GM23338 (cell line): ENCODE results near the gene VAMP7. TPM values are rescaled to one million over a fixed set of nuclear protein-coding genes. Genes with fewer than 3 reads are reported as not detected.

Experiments used
- ATAC-seq: fragments of 200-7000 bp; cut with Tn5 transposase; 3 replicates; pipeline ENCODE4 v1.9.1; 2020
- DNase-seq: peaks from one replicate; pipeline ENCODE4 v3.0.0-alpha.2; 2015; ENCODE audit warnings: low spot score
- H2AFZ ChIP-seq: fragments of 200-600 bp; sonication (generic); 2 replicates; pipeline ENCODE4 v1.8.0; 2016; ENCODE audit warnings: antibody characterized with exemption, mild to moderate bottlenecking, moderate library complexity
- H3F3A ChIP-seq: fragments of 200-600 bp; sonication (generic); replicated peaks from 2 replicates; pipeline ENCODE4 v1.8.0; 2017; ENCODE audit warnings: antibody characterized with exemption, mixed run types, low read depth
- H3K27ac ChIP-seq: fragments of 200-600 bp; sonication (generic); 2 replicates; pipeline ENCODE4 v1.6.1; 2016; ENCODE audit warnings: low read depth
- H3K27me3 ChIP-seq: fragments of 200-600 bp; sonication (generic); 2 replicates; pipeline ENCODE4 v1.8.0; 2016; ENCODE audit warnings: mild to moderate bottlenecking, mixed run types, moderate library complexity; ENCODE audit not compliant: insufficient read depth
- H3K36me3 ChIP-seq: fragments of 200-600 bp; sonication (generic); 2 replicates; pipeline ENCODE4 v1.8.0; 2016; ENCODE audit warnings: mild to moderate bottlenecking; ENCODE audit not compliant: insufficient read depth
- H3K4me1 ChIP-seq: fragments of 200-600 bp; sonication (generic); 2 replicates; pipeline ENCODE4 v1.8.0; 2016; ENCODE audit warnings: mild to moderate bottlenecking, moderate library complexity; ENCODE audit not compliant: insufficient read depth
- H3K4me2 ChIP-seq: fragments of 200-600 bp; sonication (generic); 2 replicates; pipeline ENCODE4 v1.7.1; 2017; ENCODE audit warnings: mixed run types
- H3K4me3 ChIP-seq: fragments of 200-600 bp; sonication (generic); 2 replicates; pipeline ENCODE4 v1.6.1; 2016; ENCODE audit warnings: mixed run types
- H3K79me2 ChIP-seq: fragments of 200-600 bp; sonication (generic); replicated peaks from 2 replicates; pipeline ENCODE4 v1.8.0; 2017; ENCODE audit warnings: mild to moderate bottlenecking; ENCODE audit not compliant: insufficient read depth
- H3K9me2 ChIP-seq: fragments of 200-600 bp; sonication (generic); 2 replicates; pipeline ENCODE4 v1.8.0; 2017; ENCODE audit not compliant: insufficient read depth
- H4K20me1 ChIP-seq: fragments of 200-600 bp; sonication (generic); replicated peaks from 2 replicates; pipeline ENCODE4 v1.8.0; 2017; ENCODE audit warnings: mild to moderate bottlenecking; ENCODE audit not compliant: insufficient read depth
- H3K27ac Mint-ChIP-seq: 2 replicates; pipeline ENCODE4 v1.8.0; 2020; ENCODE audit warnings: inconsistent platforms, mild to moderate bottlenecking, moderate library complexity, mixed read lengths
- H3K27me3 Mint-ChIP-seq: 3 replicates; pipeline ENCODE4 v1.8.0; 2022; ENCODE audit warnings: low read depth, mild to moderate bottlenecking, moderate library complexity, mixed read lengths, inconsistent platforms; ENCODE audit not compliant: insufficient read depth, poor library complexity
- H3K36me3 Mint-ChIP-seq: 3 replicates; pipeline ENCODE4 v1.8.0; 2021; ENCODE audit warnings: low read depth, mild to moderate bottlenecking, inconsistent platforms, moderate library complexity, mixed read lengths
- H3K4me1 Mint-ChIP-seq: 3 replicates; pipeline ENCODE4 v1.8.0; 2020; ENCODE audit warnings: mild to moderate bottlenecking, inconsistent platforms, mixed read lengths
- H3K4me3 Mint-ChIP-seq: 3 replicates; pipeline ENCODE4 v1.8.0; 2021; ENCODE audit warnings: moderate library complexity, mild to moderate bottlenecking, inconsistent platforms, mixed read lengths
- H3K9me3 Mint-ChIP-seq: 3 replicates; pipeline ENCODE4 v1.8.0; 2020; ENCODE audit warnings: moderate library complexity, mild to moderate bottlenecking, inconsistent platforms, mixed read lengths
- CREB1 ChIP-seq: fragments of 250-450 bp; sonication (Bioruptor Pico); IDR thresholded peaks from 2 replicates; pipeline ENCODE4 v1.5.0; 2020; ENCODE audit warnings: low read depth, mild to moderate bottlenecking, moderate library complexity
- EZH2 ChIP-seq: fragments of 200-600 bp; sonication (generic); IDR thresholded peaks from one replicate; pipeline ENCODE4 v1.8.0; 2017; ENCODE audit warnings: antibody characterized with exemption, mild to moderate bottlenecking, low read depth; ENCODE audit not compliant: unreplicated experiment
- EZH2phosphoT487 ChIP-seq: fragments of 200-600 bp; sonication (generic); IDR thresholded peaks from one replicate; pipeline ENCODE4 v1.8.1; 2018; ENCODE audit warnings: antibody characterized with exemption; ENCODE audit not compliant: unreplicated experiment
- JUNB ChIP-seq: IDR thresholded peaks from one replicate; pipeline ENCODE4 v1.6.1; 2016; ENCODE audit warnings: antibody characterized with exemption; ENCODE audit not compliant: unreplicated experiment
- NANOG ChIP-seq: IDR thresholded peaks from 2 replicates; pipeline ENCODE4 v1.6.1; 2016; ENCODE audit warnings: antibody characterized with exemption, borderline replicate concordance
- POLR2AphosphoS5 ChIP-seq: IDR thresholded peaks from 2 replicates; pipeline ENCODE4 v1.6.1; 2016; ENCODE audit warnings: antibody characterized with exemption, low read depth
- STAT1 ChIP-seq: IDR thresholded peaks from one replicate; pipeline ENCODE4 v1.6.1; 2016; ENCODE audit warnings: antibody characterized with exemption; ENCODE audit not compliant: unreplicated experiment
- ZNF114 ChIP-seq: fragments of 250-450 bp; sonication (Bioruptor Pico); IDR thresholded peaks from 2 replicates; pipeline ENCODE4 v1.5.0; 2020; ENCODE audit warnings: mild to moderate bottlenecking, moderate library complexity
- ZNF331 ChIP-seq: fragments of 250-450 bp; sonication (Bioruptor Pico); IDR thresholded peaks from 2 replicates; pipeline ENCODE4 v1.5.0; 2020; ENCODE audit warnings: low read depth, mild to moderate bottlenecking, moderate library complexity
- polyA plus RNA-seq: library from polyadenylated mRNA; unstranded; fragments of >200 nt; fragmentation: Nextera tagmentation; extraction: Ambion mirVana; gene quantifications from 2 replicates; pipeline ENCODE4 v1.2.1, GENCODE V29; 2016
- total RNA-seq: library from RNA; depleted of rRNA; stranded (reverse); fragments of >200 nt; shearing (Covaris generic); gene quantifications from 2 replicates; pipeline ENCODE4 v1.2.3, GENCODE V29; 2014
- TF ChIP-seq, protein P1 (sequence below): IDR thresholded peaks from one replicate; pipeline ENCODE4 v1.6.1; 2018; ENCODE audit warnings: antibody characterized with exemption; ENCODE audit not compliant: unreplicated experiment
- TF ChIP-seq, protein P2 (sequence below): fragments of 250-450 bp; sonication (Bioruptor Pico); IDR thresholded peaks from 2 replicates; pipeline ENCODE4 v1.5.0; 2020; ENCODE audit warnings: mild to moderate bottlenecking, moderate library complexity
- TF ChIP-seq, protein P3 (sequence below), 2 experiments: fragments of 200-600 bp in 1 of 2; sonication (generic) in 1 of 2; conservative IDR thresholded peaks; 2 replicates each; pipeline versions ENCODE4 v1.5.1 to v1.6.1; 2016 to 2017; ENCODE audit warnings: antibody characterized with exemption in 2 of 2, low read depth in 2 of 2, mild to moderate bottlenecking in 2 of 2, moderate library complexity in 1 of 2
- TF ChIP-seq, protein P4 (sequence below): IDR thresholded peaks from 2 replicates; pipeline ENCODE4 v1.6.1; 2016; ENCODE audit warnings: antibody characterized with exemption

VAMP7 gene
- total and polyA plus RNA-seq, 2 experiments from 2014 or later = 14.0 to 22.7 TPM

DNA sequence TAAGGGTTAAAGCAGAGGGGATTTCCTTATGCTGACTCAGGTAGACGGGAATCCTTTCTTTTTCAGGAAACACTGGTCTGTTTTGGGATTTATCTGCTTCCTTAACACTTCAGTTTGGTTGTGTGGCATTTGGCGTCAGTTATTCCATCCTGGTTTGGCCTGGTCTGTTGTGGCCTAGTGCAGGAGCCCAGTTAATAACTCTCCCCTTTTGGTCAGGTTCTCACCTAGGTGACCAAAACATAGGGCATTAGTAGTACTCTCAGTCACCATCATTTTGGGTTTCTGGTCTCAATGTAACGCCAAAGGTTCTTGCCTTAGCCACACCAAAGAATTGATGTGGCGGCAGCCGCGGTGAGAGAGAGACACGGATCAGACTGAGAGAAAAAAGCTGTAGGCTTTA, 76.7 kb downstream of the VAMP7 start:
- Histone ChIP-seq H3K27me3 (no peaks in the 10 kb centered on the region), H3K27ac (0 out of 2 replicates have a peak overlapping the region, but pooled peaks have one; percentile 28), H3F3A (no peaks in the 10 kb centered on the region), H3K4me1 (peaks cover 24% of the 10 kb centered on the region), H2AFZ (no peak overlapping the region), H3K36me3 (no peaks in the 10 kb centered on the region; the same call in 1 of the 2 replicates), H4K20me1 (no peaks in the 10 kb centered on the region), H3K9me2 (0 out of 2 replicates have a peak, but pooled peaks cover 5% of the 10 kb centered on the region), H3K4me3 (peak overlapping the region; percentile 33), H3K4me2 (peak overlapping the region; percentile 71; the same call in 1 of the 2 replicates), H3K79me2 (no peaks in the 10 kb centered on the region)
- Mint-ChIP-seq H3K36me3 (peaks cover 13% of the 10 kb centered on the region; the same call in 2 of the 3 replicates), H3K9me3 (peaks cover 68% of the 10 kb centered on the region), H3K27me3 (no peaks in the 10 kb centered on the region), H3K4me1 (peaks cover 21% of the 10 kb centered on the region; the same call in 2 of the 3 replicates), H3K27ac (peak overlapping the region; percentile 87), H3K4me3 (peak overlapping the region; percentile 50; the same call in 2 of the 3 replicates)
- no peak for ATAC-seq
- DNase-seq = no peak
- TF ChIP-seq NANOG (no peak), STAT1 (no peak), CREB1 (CRISPR knock-in tag) (no peak), JUNB (no peak), POLR2AphosphoS5 (no peak), EZH2 (no peak), ZNF114 (CRISPR knock-in tag) (no peak), EZH2phosphoT487 (no peak), ZNF331 (CRISPR knock-in tag) (no peak)
- TF ChIP-seq, protein P1, sequence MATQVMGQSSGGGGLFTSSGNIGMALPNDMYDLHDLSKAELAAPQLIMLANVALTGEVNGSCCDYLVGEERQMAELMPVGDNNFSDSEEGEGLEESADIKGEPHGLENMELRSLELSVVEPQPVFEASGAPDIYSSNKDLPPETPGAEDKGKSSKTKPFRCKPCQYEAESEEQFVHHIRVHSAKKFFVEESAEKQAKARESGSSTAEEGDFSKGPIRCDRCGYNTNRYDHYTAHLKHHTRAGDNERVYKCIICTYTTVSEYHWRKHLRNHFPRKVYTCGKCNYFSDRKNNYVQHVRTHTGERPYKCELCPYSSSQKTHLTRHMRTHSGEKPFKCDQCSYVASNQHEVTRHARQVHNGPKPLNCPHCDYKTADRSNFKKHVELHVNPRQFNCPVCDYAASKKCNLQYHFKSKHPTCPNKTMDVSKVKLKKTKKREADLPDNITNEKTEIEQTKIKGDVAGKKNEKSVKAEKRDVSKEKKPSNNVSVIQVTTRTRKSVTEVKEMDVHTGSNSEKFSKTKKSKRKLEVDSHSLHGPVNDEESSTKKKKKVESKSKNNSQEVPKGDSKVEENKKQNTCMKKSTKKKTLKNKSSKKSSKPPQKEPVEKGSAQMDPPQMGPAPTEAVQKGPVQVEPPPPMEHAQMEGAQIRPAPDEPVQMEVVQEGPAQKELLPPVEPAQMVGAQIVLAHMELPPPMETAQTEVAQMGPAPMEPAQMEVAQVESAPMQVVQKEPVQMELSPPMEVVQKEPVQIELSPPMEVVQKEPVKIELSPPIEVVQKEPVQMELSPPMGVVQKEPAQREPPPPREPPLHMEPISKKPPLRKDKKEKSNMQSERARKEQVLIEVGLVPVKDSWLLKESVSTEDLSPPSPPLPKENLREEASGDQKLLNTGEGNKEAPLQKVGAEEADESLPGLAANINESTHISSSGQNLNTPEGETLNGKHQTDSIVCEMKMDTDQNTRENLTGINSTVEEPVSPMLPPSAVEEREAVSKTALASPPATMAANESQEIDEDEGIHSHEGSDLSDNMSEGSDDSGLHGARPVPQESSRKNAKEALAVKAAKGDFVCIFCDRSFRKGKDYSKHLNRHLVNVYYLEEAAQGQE = no peak
- TF ChIP-seq, protein P2, sequence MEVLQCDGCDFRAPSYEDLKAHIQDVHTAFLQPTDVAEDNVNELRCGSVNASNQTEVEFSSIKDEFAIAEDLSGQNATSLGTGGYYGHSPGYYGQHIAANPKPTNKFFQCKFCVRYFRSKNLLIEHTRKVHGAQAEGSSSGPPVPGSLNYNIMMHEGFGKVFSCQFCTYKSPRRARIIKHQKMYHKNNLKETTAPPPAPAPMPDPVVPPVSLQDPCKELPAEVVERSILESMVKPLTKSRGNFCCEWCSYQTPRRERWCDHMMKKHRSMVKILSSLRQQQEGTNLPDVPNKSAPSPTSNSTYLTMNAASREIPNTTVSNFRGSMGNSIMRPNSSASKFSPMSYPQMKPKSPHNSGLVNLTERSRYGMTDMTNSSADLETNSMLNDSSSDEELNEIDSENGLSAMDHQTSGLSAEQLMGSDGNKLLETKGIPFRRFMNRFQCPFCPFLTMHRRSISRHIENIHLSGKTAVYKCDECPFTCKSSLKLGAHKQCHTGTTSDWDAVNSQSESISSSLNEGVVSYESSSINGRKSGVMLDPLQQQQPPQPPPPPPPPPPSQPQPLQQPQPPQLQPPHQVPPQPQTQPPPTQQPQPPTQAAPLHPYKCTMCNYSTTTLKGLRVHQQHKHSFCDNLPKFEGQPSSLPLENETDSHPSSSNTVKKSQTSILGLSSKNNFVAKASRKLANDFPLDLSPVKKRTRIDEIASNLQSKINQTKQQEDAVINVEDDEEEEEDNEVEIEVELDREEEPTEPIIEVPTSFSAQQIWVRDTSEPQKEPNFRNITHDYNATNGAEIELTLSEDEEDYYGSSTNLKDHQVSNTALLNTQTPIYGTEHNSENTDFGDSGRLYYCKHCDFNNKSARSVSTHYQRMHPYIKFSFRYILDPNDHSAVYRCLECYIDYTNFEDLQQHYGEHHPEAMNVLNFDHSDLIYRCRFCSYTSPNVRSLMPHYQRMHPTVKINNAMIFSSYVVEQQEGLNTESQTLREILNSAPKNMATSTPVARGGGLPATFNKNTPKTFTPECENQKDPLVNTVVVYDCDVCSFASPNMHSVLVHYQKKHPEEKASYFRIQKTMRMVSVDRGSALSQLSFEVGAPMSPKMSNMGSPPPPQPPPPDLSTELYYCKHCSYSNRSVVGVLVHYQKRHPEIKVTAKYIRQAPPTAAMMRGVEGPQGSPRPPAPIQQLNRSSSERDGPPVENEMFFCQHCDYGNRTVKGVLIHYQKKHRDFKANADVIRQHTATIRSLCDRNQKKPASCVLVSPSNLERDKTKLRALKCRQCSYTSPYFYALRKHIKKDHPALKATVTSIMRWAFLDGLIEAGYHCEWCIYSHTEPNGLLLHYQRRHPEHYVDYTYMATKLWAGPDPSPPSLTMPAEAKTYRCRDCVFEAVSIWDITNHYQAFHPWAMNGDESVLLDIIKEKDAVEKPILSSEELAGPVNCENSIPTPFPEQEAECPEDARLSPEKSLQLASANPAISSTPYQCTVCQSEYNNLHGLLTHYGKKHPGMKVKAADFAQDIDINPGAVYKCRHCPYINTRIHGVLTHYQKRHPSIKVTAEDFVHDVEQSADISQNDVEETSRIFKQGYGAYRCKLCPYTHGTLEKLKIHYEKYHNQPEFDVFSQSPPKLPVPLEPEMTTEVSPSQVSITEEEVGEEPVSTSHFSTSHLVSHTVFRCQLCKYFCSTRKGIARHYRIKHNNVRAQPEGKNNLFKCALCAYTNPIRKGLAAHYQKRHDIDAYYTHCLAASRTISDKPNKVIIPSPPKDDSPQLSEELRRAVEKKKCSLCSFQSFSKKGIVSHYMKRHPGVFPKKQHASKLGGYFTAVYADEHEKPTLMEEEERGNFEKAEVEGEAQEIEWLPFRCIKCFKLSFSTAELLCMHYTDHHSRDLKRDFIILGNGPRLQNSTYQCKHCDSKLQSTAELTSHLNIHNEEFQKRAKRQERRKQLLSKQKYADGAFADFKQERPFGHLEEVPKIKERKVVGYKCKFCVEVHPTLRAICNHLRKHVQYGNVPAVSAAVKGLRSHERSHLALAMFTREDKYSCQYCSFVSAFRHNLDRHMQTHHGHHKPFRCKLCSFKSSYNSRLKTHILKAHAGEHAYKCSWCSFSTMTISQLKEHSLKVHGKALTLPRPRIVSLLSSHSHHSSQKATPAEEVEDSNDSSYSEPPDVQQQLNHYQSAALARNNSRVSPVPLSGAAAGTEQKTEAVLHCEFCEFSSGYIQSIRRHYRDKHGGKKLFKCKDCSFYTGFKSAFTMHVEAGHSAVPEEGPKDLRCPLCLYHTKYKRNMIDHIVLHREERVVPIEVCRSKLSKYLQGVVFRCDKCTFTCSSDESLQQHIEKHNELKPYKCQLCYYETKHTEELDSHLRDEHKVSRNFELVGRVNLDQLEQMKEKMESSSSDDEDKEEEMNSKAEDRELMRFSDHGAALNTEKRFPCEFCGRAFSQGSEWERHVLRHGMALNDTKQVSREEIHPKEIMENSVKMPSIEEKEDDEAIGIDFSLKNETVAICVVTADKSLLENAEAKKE = no peak
- TF ChIP-seq, protein P3, sequence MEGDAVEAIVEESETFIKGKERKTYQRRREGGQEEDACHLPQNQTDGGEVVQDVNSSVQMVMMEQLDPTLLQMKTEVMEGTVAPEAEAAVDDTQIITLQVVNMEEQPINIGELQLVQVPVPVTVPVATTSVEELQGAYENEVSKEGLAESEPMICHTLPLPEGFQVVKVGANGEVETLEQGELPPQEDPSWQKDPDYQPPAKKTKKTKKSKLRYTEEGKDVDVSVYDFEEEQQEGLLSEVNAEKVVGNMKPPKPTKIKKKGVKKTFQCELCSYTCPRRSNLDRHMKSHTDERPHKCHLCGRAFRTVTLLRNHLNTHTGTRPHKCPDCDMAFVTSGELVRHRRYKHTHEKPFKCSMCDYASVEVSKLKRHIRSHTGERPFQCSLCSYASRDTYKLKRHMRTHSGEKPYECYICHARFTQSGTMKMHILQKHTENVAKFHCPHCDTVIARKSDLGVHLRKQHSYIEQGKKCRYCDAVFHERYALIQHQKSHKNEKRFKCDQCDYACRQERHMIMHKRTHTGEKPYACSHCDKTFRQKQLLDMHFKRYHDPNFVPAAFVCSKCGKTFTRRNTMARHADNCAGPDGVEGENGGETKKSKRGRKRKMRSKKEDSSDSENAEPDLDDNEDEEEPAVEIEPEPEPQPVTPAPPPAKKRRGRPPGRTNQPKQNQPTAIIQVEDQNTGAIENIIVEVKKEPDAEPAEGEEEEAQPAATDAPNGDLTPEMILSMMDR (conservative IDR thresholded peaks at IDR 0.05; ENCODE audit: low read depth in 2 of 2) = no peak
- TF ChIP-seq, protein P4, sequence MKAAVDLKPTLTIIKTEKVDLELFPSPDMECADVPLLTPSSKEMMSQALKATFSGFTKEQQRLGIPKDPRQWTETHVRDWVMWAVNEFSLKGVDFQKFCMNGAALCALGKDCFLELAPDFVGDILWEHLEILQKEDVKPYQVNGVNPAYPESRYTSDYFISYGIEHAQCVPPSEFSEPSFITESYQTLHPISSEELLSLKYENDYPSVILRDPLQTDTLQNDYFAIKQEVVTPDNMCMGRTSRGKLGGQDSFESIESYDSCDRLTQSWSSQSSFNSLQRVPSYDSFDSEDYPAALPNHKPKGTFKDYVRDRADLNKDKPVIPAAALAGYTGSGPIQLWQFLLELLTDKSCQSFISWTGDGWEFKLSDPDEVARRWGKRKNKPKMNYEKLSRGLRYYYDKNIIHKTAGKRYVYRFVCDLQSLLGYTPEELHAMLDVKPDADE = no peak
